ENCODE measurements around the gene GLIPR1.
"Not testable (repeated sequence)": the region's sequence is repeated elsewhere in the genome, so short reads cannot be mapped to it uniquely, and the experiment has no call there.

- TF ChIP-seq POLR2A (IDR thresholded peaks at IDR 0.05; ENCODE audit: low read depth, low read length); POLR2AphosphoS5 (IDR thresholded peaks at IDR 0.05; ENCODE audit: low read depth, low read length); TAF1 (IDR thresholded peaks at IDR 0.05; ENCODE audit: low read depth, low read length); SPI1 (IDR thresholded peaks at IDR 0.05; ENCODE audit: low read depth, low read length); PAX5 (IDR thresholded peaks at IDR 0.05; ENCODE audit: insufficient read depth, low read length, severe bottlenecking); POU2F2 (IDR thresholded peaks at IDR 0.05; ENCODE audit: low read depth, low read length): not testable (repeated sequence)
These were observed 38.1 kb upstream of the GLIPR1 start for GRCh38 chr12:75442454-75442853.
